ENCODE data around the gene LARP6. TPM values are rescaled to one million over a fixed set of nuclear protein-coding genes. Genes with fewer than 3 reads are reported as not detected.

The LARP6 gene
- total and polyA plus RNA-seq, 2 donors from 2014 or later, result 21.0 to 62.8 TPM

DNA sequence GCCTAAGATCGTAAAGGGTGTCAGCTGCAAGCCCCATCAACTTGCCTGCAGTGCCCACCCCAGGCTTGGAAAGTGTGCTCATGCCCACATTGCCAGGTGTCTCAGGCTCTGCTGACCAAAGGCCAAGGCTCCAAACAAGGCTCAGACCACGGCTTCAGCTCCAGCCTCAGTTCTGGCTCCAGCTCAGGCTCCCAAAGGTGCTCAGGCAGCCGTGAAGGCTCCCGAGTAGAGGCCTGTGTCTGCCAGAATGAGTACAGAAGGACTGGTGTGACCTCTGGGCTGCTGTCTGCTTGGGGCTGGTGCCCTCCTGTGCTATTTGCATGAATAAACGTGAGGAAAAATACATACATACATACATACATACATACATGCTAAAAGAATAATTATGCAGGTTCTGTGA lies 62.7 kb downstream of the LARP6 start:
- intact Hi-C loops (cut with DNase I), result no loop called here
- Histone ChIP-seq H3K27me3 (ENCODE audit: control insufficient read depth, insufficient read depth, low read length) (no peaks in the 10 kb centered on the region), H3K9ac (ENCODE audit: low read length in 3 of 3) (no peak overlapping the region), H3K36me3 (ENCODE audit: control insufficient read depth in 2 of 3, insufficient read depth in 3 of 3, low read length in 3 of 3) (no peaks in the 10 kb centered on the region), H3K4me1 (ENCODE audit: control insufficient read depth in 2 of 3, insufficient read depth in 2 of 3, low read depth in 1 of 3, low read length in 3 of 3) (no peaks in the 10 kb centered on the region), H3K4me3 (ENCODE audit: low read length in 3 of 3) (no peak overlapping the region), H3K27ac (ENCODE audit: low read depth in 2 of 2, low read length in 2 of 2) (no peak overlapping the region), H3K9me3 (ENCODE audit: control insufficient read depth in 2 of 3, insufficient read depth in 1 of 3, low read length in 3 of 3) (no peaks in the 10 kb centered on the region)
- TF ChIP-seq, protein P1, sequence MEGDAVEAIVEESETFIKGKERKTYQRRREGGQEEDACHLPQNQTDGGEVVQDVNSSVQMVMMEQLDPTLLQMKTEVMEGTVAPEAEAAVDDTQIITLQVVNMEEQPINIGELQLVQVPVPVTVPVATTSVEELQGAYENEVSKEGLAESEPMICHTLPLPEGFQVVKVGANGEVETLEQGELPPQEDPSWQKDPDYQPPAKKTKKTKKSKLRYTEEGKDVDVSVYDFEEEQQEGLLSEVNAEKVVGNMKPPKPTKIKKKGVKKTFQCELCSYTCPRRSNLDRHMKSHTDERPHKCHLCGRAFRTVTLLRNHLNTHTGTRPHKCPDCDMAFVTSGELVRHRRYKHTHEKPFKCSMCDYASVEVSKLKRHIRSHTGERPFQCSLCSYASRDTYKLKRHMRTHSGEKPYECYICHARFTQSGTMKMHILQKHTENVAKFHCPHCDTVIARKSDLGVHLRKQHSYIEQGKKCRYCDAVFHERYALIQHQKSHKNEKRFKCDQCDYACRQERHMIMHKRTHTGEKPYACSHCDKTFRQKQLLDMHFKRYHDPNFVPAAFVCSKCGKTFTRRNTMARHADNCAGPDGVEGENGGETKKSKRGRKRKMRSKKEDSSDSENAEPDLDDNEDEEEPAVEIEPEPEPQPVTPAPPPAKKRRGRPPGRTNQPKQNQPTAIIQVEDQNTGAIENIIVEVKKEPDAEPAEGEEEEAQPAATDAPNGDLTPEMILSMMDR (IDR thresholded peaks at IDR 0.05; ENCODE audit: borderline replicate concordance, extremely low read depth, insufficient read depth), result no peak
- FAIRE-seq, result no peak
- DNase-seq, result no peak

DNA sequence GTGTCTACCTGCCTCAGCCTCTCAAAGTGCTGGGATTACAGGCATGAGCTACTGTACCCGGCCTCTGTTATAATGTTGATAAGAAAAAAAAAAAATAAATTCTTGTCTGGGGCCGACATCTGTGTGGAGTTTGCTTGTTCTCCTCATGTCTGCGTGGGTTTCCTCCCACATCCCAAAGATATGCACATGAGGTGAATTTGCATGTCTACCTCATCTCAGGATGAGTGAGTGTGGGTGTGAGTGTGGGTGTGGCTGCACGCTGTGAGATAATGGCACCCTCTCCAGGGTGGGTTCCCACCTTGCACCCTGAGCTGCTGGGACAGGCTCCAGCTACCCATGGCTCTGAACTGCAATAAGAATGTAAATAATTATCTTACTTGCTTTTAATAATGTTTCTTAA lies 64.7 kb downstream of the LARP6 start:
- Histone ChIP-seq H3K27me3 (ENCODE audit: control insufficient read depth, insufficient read depth, low read length) (no peaks in the 10 kb centered on the region), H3K9me3 (ENCODE audit: control insufficient read depth in 2 of 3, insufficient read depth in 1 of 3, low read length in 3 of 3) (no peaks in the 10 kb centered on the region), H3K4me3 (ENCODE audit: low read length in 3 of 3) (no peak overlapping the region), H3K36me3 (ENCODE audit: control insufficient read depth in 2 of 3, insufficient read depth in 3 of 3, low read length in 3 of 3) (no peaks in the 10 kb centered on the region), H3K9ac (ENCODE audit: low read length in 3 of 3) (no peak overlapping the region), H3K27ac (ENCODE audit: low read depth in 2 of 2, low read length in 2 of 2) (no peak overlapping the region), H3K4me1 (ENCODE audit: control insufficient read depth in 2 of 3, insufficient read depth in 2 of 3, low read depth in 1 of 3, low read length in 3 of 3) (no peaks in the 10 kb centered on the region)
- intact Hi-C loops (cut with DNase I), result no loop called here
- no peak for FAIRE-seq
- DNase-seq, result no peak
- TF ChIP-seq, protein P1 (IDR thresholded peaks at IDR 0.05; ENCODE audit: borderline replicate concordance, extremely low read depth, insufficient read depth), result no peak

DNA sequence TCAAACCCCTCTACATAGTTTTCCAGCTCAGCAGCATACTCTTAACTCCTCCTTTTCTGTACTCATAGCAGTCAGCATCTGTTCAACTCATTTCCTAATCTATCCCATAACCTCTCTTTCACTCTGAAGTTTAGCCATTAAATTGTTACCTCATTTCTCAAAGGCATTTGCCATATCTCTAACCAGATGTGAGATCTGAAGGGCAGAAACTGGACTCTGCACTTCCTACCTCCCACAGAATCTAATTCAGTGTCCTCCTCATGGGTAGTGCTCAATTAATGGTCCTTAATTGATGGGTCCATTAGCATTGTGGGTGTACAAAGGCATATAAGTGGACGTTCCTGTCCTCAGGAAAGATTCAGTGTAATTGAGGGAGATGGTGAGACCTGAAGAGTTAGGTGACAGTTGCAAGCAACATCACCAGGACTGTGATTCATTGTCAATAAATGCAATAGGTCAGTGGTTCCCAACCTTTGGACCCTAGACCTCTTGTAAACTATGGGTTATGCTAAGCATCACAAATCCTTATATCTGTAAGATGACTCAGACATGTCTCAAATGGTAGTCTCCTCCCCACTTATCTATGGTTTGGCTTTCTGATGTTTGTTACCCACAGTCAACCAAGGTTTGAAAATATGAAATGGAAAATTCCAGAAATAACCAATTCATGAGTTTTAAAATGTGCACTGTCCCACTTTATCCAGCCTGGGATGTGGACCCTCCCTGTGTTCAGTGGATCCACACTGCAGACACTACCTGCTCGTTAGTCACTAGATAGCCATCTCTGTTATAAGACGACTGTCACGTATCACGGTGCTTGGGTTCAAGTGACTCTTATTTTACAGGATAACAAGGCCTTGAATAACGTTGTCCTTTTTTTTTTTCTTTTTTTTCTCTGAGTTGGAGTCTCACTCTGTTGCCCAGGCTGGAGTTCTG lies 65.6 kb downstream of the LARP6 start:
- no peak overlapping the region for H3K4me3 ChIP-seq (ENCODE audit: low read length in 3 of 3)
- FAIRE-seq, result no peak
- H3K27me3 ChIP-seq (ENCODE audit: control insufficient read depth, insufficient read depth, low read length), result no peaks in the 10 kb centered on the region
- H3K9ac ChIP-seq (ENCODE audit: low read length in 3 of 3), result no peak overlapping the region
- DNase-seq, result no peak
- no peak overlapping the region for H3K27ac ChIP-seq (ENCODE audit: low read depth in 2 of 2, low read length in 2 of 2)
- no peaks in the 10 kb centered on the region for H3K36me3 ChIP-seq (ENCODE audit: control insufficient read depth in 2 of 3, insufficient read depth in 3 of 3, low read length in 3 of 3)
- intact Hi-C loops (cut with DNase I), result no loop called here
- no peaks in the 10 kb centered on the region for H3K9me3 ChIP-seq (ENCODE audit: control insufficient read depth in 2 of 3, insufficient read depth in 1 of 3, low read length in 3 of 3)
- no peaks in the 10 kb centered on the region for H3K4me1 ChIP-seq (ENCODE audit: control insufficient read depth in 2 of 3, insufficient read depth in 2 of 3, low read depth in 1 of 3, low read length in 3 of 3)
- TF ChIP-seq, protein P1 (IDR thresholded peaks at IDR 0.05; ENCODE audit: borderline replicate concordance, extremely low read depth, insufficient read depth), result no peak
